Measurements from ENCODE around the gene MSI2. TPM values are rescaled to one million over a fixed set of nuclear protein-coding genes. Genes with fewer than 3 reads are reported as not detected.

Gene MSI2
- total RNA-seq, 4 donors from 2014 or later, result 14.9 to 24.4 (median 19.8) TPM

DNA sequence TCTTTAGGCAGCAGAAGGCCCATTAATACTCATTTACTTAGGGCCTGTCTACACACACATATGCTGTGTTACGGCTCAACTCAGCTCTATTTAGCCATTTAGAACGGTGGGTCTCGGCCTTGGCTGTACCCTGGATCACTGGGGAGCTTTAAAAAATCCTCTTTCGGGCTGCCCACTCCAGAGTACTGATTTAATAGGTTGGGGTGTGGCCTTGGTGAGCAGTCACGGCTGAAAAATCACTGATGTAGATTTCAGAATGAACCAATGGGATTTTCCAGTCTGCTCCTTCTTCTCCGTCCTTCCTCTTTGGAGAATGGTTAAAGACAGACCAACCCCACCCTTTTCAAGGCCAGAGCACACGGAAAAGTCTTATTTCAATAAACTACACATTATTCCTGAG, 265.3 kb downstream of the MSI2 start:
- no peak for TF ChIP-seq CTCF (IDR thresholded peaks at IDR 0.05)

DNA sequence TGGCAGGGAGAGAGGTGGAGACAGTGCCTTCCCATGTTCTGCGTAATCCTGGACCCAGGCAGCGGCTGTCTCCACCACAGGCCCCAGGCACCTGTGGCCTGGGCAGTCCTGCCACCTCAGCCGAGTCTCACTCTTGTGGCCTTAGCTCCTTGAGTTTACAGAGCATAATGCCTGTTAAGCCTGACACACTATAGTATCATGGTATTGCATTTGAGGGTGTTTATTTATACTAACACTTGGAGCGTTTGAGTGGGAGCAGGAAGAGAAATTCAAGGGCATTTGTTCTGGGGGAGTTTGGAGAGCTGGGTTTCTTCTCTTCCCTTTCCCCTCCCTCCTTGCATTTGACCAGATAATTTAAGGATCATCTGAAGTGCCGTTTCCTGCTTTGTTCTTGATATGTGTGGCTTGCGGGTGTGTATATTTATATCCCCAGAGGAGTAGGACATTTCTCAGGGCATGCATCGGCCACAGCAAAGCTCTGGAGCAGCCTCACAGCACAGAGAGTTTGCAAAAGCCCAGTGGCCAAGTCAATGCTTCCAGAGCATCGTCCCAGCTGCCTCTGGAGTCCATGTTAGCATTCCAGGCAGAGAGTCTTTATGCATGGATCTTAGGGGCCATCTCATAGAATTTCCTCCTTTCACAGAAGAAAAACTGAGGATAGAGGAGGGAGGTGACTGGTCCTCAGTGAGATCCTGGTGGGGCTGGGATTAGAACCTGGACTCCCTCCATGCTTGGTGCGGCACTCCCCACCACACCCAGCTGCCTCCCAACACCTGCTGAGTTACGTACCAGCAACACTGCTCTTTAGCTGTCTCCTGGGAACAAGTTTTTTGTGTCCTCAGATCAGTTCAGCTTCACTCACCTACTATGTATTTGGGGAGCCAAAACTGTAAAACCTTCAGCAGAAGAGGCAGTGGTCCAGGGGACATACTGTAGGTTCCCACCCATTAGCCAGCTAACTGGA, 266.0 kb downstream of the MSI2 start:
- ATAC-seq (ENCODE audit: low FRiP score) (no peak), DNase-seq (ENCODE audit: low spot score) (no peak)
- TF ChIP-seq CTCF (IDR thresholded peaks at IDR 0.05), result no peak

More for the DNA sequence above, 265.3 kb downstream of the MSI2 start:
- DNase-seq (ENCODE audit: low spot score) (no peak), ATAC-seq (ENCODE audit: low FRiP score) (no peak)

DNA sequence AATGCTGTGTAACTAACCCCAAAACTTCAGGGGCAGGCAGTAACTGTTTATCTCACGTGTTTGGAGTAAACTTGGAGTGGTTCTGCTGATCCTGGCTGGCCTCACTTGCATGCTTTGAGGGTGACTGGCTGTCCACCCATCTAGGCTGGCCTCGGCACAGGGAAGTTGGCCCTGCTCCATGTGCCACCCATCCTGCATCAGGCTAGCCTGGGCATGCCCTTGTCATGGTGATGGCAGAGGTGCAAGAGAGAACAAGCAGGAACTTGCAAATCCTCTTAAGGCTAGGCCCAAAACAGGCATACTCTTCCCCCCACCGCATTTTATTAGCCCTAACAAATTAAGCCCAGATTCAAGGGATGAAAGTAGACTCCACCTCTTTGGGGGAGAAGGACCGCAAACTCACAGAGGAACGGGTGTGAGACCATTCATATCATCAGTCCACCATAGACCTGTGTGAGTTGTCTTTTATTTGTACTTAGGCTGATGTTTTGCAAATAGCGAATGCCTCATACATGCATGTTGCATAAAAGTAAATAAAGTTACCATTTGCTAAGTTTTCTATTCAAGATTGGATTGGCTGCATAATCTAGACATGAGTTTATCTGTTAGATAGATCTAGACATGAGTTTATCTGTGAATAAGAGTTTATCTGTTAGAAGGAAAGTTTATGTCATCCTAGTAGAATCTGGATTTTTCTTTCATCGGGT, 267.8 kb downstream of the MSI2 start:
- no peak for ATAC-seq (ENCODE audit: low FRiP score)
- no peak for TF ChIP-seq CTCF (IDR thresholded peaks at IDR 0.05)
- no peak for DNase-seq (ENCODE audit: low spot score)

DNA sequence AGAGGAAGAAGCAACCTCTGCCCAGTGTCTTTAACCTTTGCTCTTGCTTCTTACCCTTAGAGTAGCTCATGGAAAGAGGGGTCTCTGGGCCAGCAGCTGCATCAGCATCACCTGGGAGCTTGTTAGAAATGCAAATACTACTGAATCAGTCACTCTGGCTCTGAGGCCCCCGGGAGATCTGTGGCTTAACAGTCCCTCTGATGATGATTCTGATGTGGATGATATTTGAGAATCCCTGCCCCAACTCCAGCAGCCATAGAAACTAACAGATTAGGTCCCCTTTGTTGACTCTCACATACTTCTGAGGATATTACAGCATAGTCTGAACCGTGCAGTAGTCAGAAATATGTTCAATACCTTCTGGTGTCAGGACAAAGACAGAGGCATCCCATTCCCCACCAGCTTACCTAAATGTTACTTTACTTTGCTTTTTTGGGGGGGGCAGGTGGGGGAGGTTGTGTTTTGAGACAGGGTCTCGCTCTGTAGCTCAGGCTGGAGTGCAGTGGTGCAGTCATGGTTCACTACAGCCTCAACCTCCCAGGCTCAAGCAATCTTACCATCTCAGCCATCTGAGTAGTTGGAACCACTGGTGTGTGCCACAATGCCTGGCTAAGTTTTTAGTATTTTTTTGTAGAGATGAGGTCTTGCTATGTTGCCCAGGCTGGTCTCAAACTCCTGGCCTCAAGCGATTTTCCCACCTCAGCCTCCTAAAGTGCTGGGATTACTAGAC, 268.7 kb downstream of the MSI2 start:
- no peak for TF ChIP-seq CTCF (IDR thresholded peaks at IDR 0.05)
- no peak for DNase-seq (ENCODE audit: low spot score)
- no peak for ATAC-seq (ENCODE audit: low FRiP score)

- TF ChIP-seq CTCF (IDR thresholded peaks at IDR 0.05), result no peak
- DNase-seq (ENCODE audit: low spot score), result no peak
- no peak for ATAC-seq (ENCODE audit: low FRiP score)
Measured at GRCh38 chr17:57527221-57528057, 271.1 kb downstream of the MSI2 start.

DNA sequence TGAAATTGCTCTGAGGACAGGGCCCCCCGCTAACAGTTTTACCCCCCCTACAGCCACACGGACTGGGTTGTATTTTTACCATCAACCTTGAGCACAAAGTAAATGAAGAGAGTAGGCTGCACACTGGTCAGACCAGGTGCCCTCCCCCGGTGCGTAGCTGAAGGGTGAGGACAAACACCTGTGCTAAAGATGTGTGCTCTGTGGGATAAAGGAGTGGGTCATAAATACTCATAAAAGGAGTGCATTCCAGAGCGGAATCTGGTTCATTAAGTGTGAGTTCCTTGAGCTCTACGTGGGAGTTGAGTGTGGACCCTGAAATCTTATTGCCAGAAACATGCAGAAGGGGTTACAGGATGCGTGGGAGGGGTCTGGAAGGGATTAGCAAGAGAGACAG, 271.7 kb downstream of the MSI2 start:
- ATAC-seq (ENCODE audit: low FRiP score), result no peak
- no peak for TF ChIP-seq CTCF (IDR thresholded peaks at IDR 0.05)
- no peak for DNase-seq (ENCODE audit: low spot score)
